Measurements from ENCODE around the gene PIAS1. TPM values are rescaled to one million over a fixed set of nuclear protein-coding genes. Genes with fewer than 3 reads are reported as not detected.

PIAS1 gene
- total RNA-seq, 4 donors from 2014 or later = 19.9 to 69.2 (median 26.6) TPM

DNA sequence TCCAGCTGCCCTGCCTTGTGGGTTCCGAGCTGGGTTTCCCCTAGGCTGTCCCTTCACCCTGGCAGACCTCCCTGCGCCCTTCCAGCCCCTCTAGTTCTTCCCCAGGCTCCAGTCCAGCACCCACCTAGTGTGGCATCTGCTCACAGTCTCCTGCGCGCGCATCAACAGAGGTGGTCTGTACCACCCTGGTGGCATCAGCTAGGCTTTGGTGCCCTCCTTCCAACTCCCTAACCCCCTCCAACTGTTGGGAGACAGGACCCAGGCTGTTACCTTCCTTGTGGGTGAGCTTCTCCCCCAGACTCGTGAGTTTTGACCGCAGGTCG is 143.0 kb downstream of the PIAS1 start:
- peaks cover 0 to 41% (median 10%) of the 10 kb centered on the region in 3 donors for H3K36me3 ChIP-seq
- no peak for TF ChIP-seq POLR2A (IDR thresholded peaks at IDR 0.05)
- TF ChIP-seq, protein P1, sequence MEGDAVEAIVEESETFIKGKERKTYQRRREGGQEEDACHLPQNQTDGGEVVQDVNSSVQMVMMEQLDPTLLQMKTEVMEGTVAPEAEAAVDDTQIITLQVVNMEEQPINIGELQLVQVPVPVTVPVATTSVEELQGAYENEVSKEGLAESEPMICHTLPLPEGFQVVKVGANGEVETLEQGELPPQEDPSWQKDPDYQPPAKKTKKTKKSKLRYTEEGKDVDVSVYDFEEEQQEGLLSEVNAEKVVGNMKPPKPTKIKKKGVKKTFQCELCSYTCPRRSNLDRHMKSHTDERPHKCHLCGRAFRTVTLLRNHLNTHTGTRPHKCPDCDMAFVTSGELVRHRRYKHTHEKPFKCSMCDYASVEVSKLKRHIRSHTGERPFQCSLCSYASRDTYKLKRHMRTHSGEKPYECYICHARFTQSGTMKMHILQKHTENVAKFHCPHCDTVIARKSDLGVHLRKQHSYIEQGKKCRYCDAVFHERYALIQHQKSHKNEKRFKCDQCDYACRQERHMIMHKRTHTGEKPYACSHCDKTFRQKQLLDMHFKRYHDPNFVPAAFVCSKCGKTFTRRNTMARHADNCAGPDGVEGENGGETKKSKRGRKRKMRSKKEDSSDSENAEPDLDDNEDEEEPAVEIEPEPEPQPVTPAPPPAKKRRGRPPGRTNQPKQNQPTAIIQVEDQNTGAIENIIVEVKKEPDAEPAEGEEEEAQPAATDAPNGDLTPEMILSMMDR (IDR thresholded peaks at IDR 0.05) = no peak
- peaks cover 0 to 11% (median 5%) of the 10 kb centered on the region in 3 donors for H3K4me1 ChIP-seq
- 90 to 98% methylated on average over 4 to 8 of the region's 8 CpGs for WGBS, 2 donors
- H3K27me3 ChIP-seq = no peaks in the 10 kb centered on the region
- H3K9me3 ChIP-seq = no peaks in the 10 kb centered on the region
- no peak for DNase-seq
- intact Hi-C loops (cut with DNase I) = no loop called here
- H3K27ac ChIP-seq = no peak overlapping the region
- no peak overlapping the region for H3K4me3 ChIP-seq

DNA sequence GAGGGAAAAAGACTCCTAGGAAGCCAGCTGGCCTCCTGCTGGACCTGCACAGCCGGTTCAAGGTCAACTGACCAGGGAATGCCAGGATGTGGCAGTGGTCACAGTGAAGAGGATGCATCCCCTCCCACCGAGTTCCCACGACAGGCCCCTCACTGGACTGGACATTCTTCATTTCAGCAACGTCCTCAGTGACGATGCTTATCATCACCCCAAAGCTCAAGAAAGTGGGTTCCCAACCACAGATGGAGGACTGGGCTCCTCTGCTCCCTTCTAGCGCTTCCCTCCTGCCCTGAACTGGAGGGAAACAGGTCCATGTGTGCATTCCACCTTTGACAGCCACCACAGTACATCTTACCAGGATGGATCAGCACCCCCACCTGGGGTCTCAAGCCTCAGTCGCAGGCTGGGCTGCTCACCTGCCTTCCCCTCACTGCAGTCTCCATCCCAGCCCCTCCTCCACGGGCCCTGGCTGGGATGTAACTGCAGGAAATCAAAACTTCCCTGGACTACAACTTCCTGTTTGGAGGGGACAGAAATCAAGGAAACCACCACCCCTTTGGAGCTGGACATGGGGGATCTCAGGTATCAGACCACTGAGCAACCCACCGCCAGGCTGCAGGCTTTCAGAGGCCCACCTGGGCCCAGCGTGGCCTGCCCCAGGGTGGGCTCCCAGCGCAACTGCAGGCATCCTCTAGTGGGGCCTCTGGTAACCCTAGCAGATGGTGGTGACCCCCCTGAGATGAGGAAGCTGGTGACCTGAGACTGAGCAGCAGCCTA is 143.7 kb downstream of the PIAS1 start:
- H3K36me3 ChIP-seq = peaks cover 0 to 34% (median 9%) of the 10 kb centered on the region in 3 donors
- no peak overlapping the region for H3K27ac ChIP-seq
- intact Hi-C loops (cut with DNase I) = no loop called here
- H3K4me1 ChIP-seq = peaks cover 0 to 11% (median 5%) of the 10 kb centered on the region in 3 donors
- TF ChIP-seq, protein P1 (IDR thresholded peaks at IDR 0.05) = no peak
- no peak for TF ChIP-seq POLR2A (IDR thresholded peaks at IDR 0.05)
- no peak overlapping the region for H3K4me3 ChIP-seq
- H3K9me3 ChIP-seq = no peaks in the 10 kb centered on the region
- H3K27me3 ChIP-seq = no peaks in the 10 kb centered on the region
- DNase-seq = no peak
- WGBS, 2 donors = 92 to 97% methylated on average over 4 to 5 of the region's 11 CpGs

DNA sequence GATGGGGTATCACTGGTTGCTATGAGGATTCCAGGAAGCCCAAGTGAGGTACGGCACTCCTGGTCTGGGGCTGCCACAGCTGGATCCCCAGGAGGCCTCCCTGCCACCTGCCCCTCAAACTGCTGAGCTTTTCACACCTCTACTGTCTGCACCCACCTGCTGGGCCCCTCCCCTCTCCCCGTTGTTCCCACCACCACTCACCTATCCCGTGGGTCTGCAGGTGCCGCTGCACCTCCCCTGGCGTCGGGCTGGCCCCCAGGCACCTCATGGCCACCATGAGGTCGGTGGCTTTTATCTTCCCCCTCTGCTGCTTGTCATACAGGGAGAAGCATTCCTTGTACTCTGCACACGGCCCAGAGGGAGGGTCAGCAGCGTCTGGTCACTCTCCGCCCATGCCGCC is 145.2 kb downstream of the PIAS1 start:
- no peak overlapping the region for H3K27ac ChIP-seq
- DNase-seq = no peak
- no peaks in the 10 kb centered on the region for H3K9me3 ChIP-seq
- intact Hi-C loops (cut with DNase I) = no loop called here
- H3K27me3 ChIP-seq = no peaks in the 10 kb centered on the region
- no peak overlapping the region for H3K4me3 ChIP-seq
- peaks cover 0 to 19% (median 6%) of the 10 kb centered on the region in 3 donors for H3K4me1 ChIP-seq
- 58 to 70% methylated on average over 11 of the region's 11 CpGs for WGBS, 2 donors
- peaks cover 0 to 19% (median 0%) of the 10 kb centered on the region in 3 donors for H3K36me3 ChIP-seq
- TF ChIP-seq, protein P1 (IDR thresholded peaks at IDR 0.05) = no peak
- no peak for TF ChIP-seq POLR2A (IDR thresholded peaks at IDR 0.05)

DNA sequence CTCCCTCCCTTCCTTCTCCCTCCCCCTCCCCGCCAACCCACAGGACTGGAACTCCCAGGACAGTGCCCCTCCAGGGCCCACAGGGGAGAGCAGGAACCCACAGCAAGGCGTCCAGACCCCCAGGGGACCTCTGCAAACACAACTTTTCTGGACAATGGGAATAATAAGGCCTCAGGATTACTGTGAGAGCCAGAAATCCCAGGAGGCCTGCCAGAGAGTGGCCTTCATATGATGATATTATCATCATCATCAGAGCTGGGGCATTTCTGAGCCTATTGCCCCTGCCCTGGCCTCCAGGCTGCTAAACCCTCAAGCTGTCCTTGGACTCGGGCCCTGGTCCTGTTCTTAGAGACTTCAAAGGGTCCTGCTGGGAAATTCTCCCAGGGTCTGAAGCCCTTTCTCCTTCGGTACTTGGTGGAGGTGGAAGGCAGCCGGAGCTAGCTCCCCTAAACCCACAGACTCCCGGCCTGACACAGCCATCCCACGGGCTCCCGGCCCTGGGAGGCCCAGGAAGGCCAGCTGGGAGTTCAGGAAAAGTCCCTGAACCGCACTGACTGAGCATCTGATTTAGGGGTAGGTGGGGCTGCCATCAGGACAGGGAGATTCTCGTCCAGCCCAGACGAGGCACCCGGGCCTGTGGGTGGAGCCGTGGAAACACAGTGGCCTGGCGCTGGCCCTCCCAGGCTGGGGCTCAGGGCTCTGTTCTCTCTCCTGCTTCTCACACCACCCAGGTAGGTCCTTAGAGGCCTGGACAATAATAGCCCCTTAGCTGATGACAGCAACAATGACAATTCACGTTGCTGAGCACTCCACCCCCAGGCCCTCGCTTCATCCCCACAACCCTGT is 146.1 kb downstream of the PIAS1 start:
- DNase-seq = no peak
- no peaks in the 10 kb centered on the region for H3K9me3 ChIP-seq
- H3K36me3 ChIP-seq = peaks cover 0 to 18% (median 0%) of the 10 kb centered on the region in 3 donors
- H3K27ac ChIP-seq = no peak overlapping the region
- H3K4me3 ChIP-seq = no peak overlapping the region
- no peaks in the 10 kb centered on the region for H3K27me3 ChIP-seq
- WGBS, 2 donors = 80 to 88% methylated on average over 1 to 6 of the region's 16 CpGs
- TF ChIP-seq, protein P1 (IDR thresholded peaks at IDR 0.05) = no peak
- no peak for TF ChIP-seq POLR2A (IDR thresholded peaks at IDR 0.05)
- intact Hi-C loops (cut with DNase I) = no loop called here
- peaks cover 3 to 28% (median 15%) of the 10 kb centered on the region in 3 donors for H3K4me1 ChIP-seq
